Testis (tissue), 2 donors: Measurements from ENCODE around the gene SOX6.

Source experiments
- POLR2A ChIP-seq: fragments of 450-650 bp; IDR thresholded peaks from one replicate; pipeline ENCODE4 v1.6.1; 2017; ENCODE audit warnings: antibody characterized with exemption, mild to moderate bottlenecking, moderate library complexity
- TF ChIP-seq, protein P1 (sequence below), 3 experiments: fragments of 450-650 bp in 2 of 3; fragments of 200-600 bp in 1 of 3; sonication (generic) in 1 of 3; IDR thresholded peaks; one replicate each; pipeline ENCODE4 v1.5.1; 2016 to 2019; ENCODE audit warnings: antibody characterized with exemption in 3 of 3, mild to moderate bottlenecking in 2 of 3, moderate library complexity in 1 of 3

DNA sequence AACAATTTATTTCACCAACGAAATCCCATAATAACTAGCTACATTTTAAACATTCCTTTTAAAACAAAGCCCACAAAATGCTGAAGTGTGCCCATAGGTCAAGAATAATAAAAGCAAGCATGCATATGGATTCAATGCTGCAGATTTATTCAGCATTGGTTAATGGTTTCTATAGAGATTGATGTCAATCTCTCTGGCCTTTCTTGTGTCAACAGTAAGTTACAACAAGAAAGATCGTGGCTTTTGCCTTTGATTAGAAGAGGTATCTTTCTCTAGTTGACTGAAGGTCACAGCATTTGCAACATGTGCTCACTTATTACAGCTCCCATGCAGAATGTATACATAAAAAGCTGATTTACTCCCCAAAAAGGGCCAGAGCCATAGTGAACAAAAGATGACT, 1.4 kb upstream of the SOX6 start:
- no peak for TF ChIP-seq POLR2A
- TF ChIP-seq, protein P1, sequence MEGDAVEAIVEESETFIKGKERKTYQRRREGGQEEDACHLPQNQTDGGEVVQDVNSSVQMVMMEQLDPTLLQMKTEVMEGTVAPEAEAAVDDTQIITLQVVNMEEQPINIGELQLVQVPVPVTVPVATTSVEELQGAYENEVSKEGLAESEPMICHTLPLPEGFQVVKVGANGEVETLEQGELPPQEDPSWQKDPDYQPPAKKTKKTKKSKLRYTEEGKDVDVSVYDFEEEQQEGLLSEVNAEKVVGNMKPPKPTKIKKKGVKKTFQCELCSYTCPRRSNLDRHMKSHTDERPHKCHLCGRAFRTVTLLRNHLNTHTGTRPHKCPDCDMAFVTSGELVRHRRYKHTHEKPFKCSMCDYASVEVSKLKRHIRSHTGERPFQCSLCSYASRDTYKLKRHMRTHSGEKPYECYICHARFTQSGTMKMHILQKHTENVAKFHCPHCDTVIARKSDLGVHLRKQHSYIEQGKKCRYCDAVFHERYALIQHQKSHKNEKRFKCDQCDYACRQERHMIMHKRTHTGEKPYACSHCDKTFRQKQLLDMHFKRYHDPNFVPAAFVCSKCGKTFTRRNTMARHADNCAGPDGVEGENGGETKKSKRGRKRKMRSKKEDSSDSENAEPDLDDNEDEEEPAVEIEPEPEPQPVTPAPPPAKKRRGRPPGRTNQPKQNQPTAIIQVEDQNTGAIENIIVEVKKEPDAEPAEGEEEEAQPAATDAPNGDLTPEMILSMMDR (IDR thresholded peaks at IDR 0.05) = no peak
